Immature natural killer cell (primary cell): ENCODE results near the gene MOB3B. TPM values are rescaled to one million over a fixed set of nuclear protein-coding genes. Genes with fewer than 3 reads are reported as not detected.

Source experiments
- DNase-seq, 3 donors: peaks; one replicate each; pipeline ENCODE4 v3.0.0; 2022; ENCODE audit warnings: mixed read lengths in 1 of 3
- H3K27ac Mint-ChIP-seq, 6 donors: one replicate each; pipeline ENCODE4 v1.8.0; 2020; ENCODE audit warnings: mixed read lengths in 6 of 6, mild to moderate bottlenecking in 5 of 6, inconsistent platforms in 4 of 6, moderate library complexity in 3 of 6
- H3K27me3 Mint-ChIP-seq, 3 donors: one replicate each; pipeline ENCODE4 v1.8.0; 2020 to 2021; ENCODE audit warnings: low read depth in 3 of 3, mild to moderate bottlenecking in 3 of 3, mixed read lengths in 3 of 3, moderate library complexity in 3 of 3, inconsistent platforms in 1 of 3
- H3K36me3 Mint-ChIP-seq, 3 donors: one replicate each; pipeline ENCODE4 v1.8.0; 2020; ENCODE audit warnings: mixed read lengths in 3 of 3, inconsistent platforms in 2 of 3, mild to moderate bottlenecking in 2 of 3
- H3K4me1 Mint-ChIP-seq, 2 donors: one replicate each; pipeline ENCODE4 v1.8.0; 2020; ENCODE audit warnings: inconsistent platforms in 2 of 2, mild to moderate bottlenecking in 2 of 2, mixed read lengths in 2 of 2, moderate library complexity in 1 of 2
- H3K4me3 Mint-ChIP-seq, 5 donors: one replicate each; pipeline ENCODE4 v1.8.0; 2020; ENCODE audit warnings: mild to moderate bottlenecking in 5 of 5, mixed read lengths in 5 of 5, inconsistent platforms in 3 of 5, moderate library complexity in 3 of 5
- H3K9me3 Mint-ChIP-seq, 6 donors: one replicate each; pipeline ENCODE4 v1.8.0; 2020; ENCODE audit warnings: mild to moderate bottlenecking in 6 of 6, mixed read lengths in 6 of 6, inconsistent platforms in 4 of 6, moderate library complexity in 3 of 6
- polyA plus RNA-seq, 3 donors: library from polyadenylated mRNA; unstranded; fragments of 300-500 nt; fragmentation: Illumina TruSeq; gene quantifications; one replicate each; pipeline ENCODE4 v1.2.3, GENCODE V29; 2021

The MOB3B gene
- polyA plus RNA-seq, 3 donors from 2014 or later = 0.03 to 0.27 TPM; not detected in 1

- H3K9me3 Mint-ChIP-seq = peaks cover 0 to 3% (median 0%) of the 10 kb centered on the region in 6 donors
- no peak overlapping the region for H3K27ac Mint-ChIP-seq
- peaks cover 0 to 4% of the 10 kb centered on the region in 2 donors for H3K4me1 Mint-ChIP-seq
- DNase-seq = no peak
- H3K27me3 Mint-ChIP-seq = peaks cover 0 to 2% (median 0%) of the 10 kb centered on the region in 3 donors
- no peaks in the 10 kb centered on the region for H3K36me3 Mint-ChIP-seq
- no peak overlapping the region for H3K4me3 Mint-ChIP-seq
Observed at GRCh38 chr9:27433631-27434325, 95.8 kb downstream of the MOB3B start.

- no peak for DNase-seq
- no peaks in the 10 kb centered on the region for H3K36me3 Mint-ChIP-seq
- H3K4me3 Mint-ChIP-seq = no peak overlapping the region
- H3K4me1 Mint-ChIP-seq = peaks cover 0 to 4% of the 10 kb centered on the region in 2 donors
- H3K9me3 Mint-ChIP-seq = peaks cover 0 to 3% (median 0%) of the 10 kb centered on the region in 6 donors
- H3K27me3 Mint-ChIP-seq = peaks cover 0 to 2% (median 0%) of the 10 kb centered on the region in 3 donors
- H3K27ac Mint-ChIP-seq = no peak overlapping the region
Observed at GRCh38 chr9:27432308-27432707, 97.3 kb downstream of the MOB3B start.

- no peak overlapping the region for H3K27ac Mint-ChIP-seq
Observed at GRCh38 chr9:27431543-27432147, 98.0 kb downstream of the MOB3B start.

GRCh38 chr9:27430750-27431535 is 98.7 kb downstream of the MOB3B start:
- Mint-ChIP-seq H3K27me3 (no peaks in the 10 kb centered on the region), H3K4me1 (peaks cover 0 to 4% of the 10 kb centered on the region in 2 donors), H3K27ac (no peak overlapping the region), H3K36me3 (no peaks in the 10 kb centered on the region), H3K9me3 (peaks cover 0 to 3% (median 0%) of the 10 kb centered on the region in 6 donors), H3K4me3 (no peak overlapping the region)
- DNase-seq = no peak

More at GRCh38 chr9:27431543-27432147, 98.0 kb downstream of the MOB3B start:
- no peaks in the 10 kb centered on the region for H3K36me3 Mint-ChIP-seq
- no peak for DNase-seq
- H3K4me3 Mint-ChIP-seq = no peak overlapping the region
- peaks cover 0 to 4% of the 10 kb centered on the region in 2 donors for H3K4me1 Mint-ChIP-seq
- H3K9me3 Mint-ChIP-seq = peaks cover 0 to 3% (median 0%) of the 10 kb centered on the region in 6 donors
- H3K27me3 Mint-ChIP-seq = peaks cover 0 to under 1% (median 0%) of the 10 kb centered on the region in 3 donors

- Mint-ChIP-seq H3K4me1 (peaks cover 0 to 4% of the 10 kb centered on the region in 2 donors), H3K9me3 (peaks cover 0 to 3% (median 0%) of the 10 kb centered on the region in 6 donors), H3K27ac (no peak overlapping the region), H3K27me3 (no peaks in the 10 kb centered on the region), H3K4me3 (no peak overlapping the region), H3K36me3 (no peaks in the 10 kb centered on the region)
- DNase-seq = no peak
Observed at GRCh38 chr9:27429917-27430316, 99.7 kb downstream of the MOB3B start.

- no peak overlapping the region for H3K4me3 Mint-ChIP-seq
- H3K4me1 Mint-ChIP-seq = peaks cover 0 to 4% of the 10 kb centered on the region in 2 donors
- H3K9me3 Mint-ChIP-seq = peaks cover 0 to 3% (median 0%) of the 10 kb centered on the region in 6 donors
- H3K27me3 Mint-ChIP-seq = no peaks in the 10 kb centered on the region
- H3K27ac Mint-ChIP-seq = no peak overlapping the region
- no peaks in the 10 kb centered on the region for H3K36me3 Mint-ChIP-seq
- no peak for DNase-seq
Observed at GRCh38 chr9:27429436-27429835, 100.2 kb downstream of the MOB3B start.

GRCh38 chr9:27428551-27428950 is 101.1 kb downstream of the MOB3B start:
- no peaks in the 10 kb centered on the region for H3K27me3 Mint-ChIP-seq
- no peak overlapping the region for H3K4me3 Mint-ChIP-seq
- DNase-seq = no peak
- no peak overlapping the region for H3K27ac Mint-ChIP-seq
- peaks cover 0 to 3% (median 0%) of the 10 kb centered on the region in 6 donors for H3K9me3 Mint-ChIP-seq
- peaks cover 0 to 3% (median 0%) of the 10 kb centered on the region in 3 donors for H3K36me3 Mint-ChIP-seq
- H3K4me1 Mint-ChIP-seq = peaks cover 0 to 4% of the 10 kb centered on the region in 2 donors

- Mint-ChIP-seq H3K4me1 (peaks cover 0 to under 1% of the 10 kb centered on the region in 2 donors), H3K27ac (no peak overlapping the region), H3K36me3 (peaks cover 0 to 3% (median 0%) of the 10 kb centered on the region in 3 donors), H3K9me3 (peaks cover 0 to 3% (median 0%) of the 10 kb centered on the region in 6 donors), H3K4me3 (no peak overlapping the region), H3K27me3 (no peaks in the 10 kb centered on the region)
- DNase-seq = no peak
Observed at GRCh38 chr9:27427272-27427643, 102.4 kb downstream of the MOB3B start.

GRCh38 chr9:27426511-27427271 is 102.9 kb downstream of the MOB3B start:
- Mint-ChIP-seq H3K27me3 (no peaks in the 10 kb centered on the region), H3K36me3 (peaks cover 0 to 3% (median 0%) of the 10 kb centered on the region in 3 donors), H3K9me3 (peaks cover 0 to 3% (median 0%) of the 10 kb centered on the region in 6 donors), H3K4me1 (no peaks in the 10 kb centered on the region), H3K27ac (no peak overlapping the region), H3K4me3 (no peak overlapping the region)
- no peak for DNase-seq

- H3K4me1 Mint-ChIP-seq = no peaks in the 10 kb centered on the region
- H3K27me3 Mint-ChIP-seq = no peaks in the 10 kb centered on the region
- peaks cover 0 to 3% (median 0%) of the 10 kb centered on the region in 3 donors for H3K36me3 Mint-ChIP-seq
- no peak overlapping the region for H3K27ac Mint-ChIP-seq
- DNase-seq = no peak
- H3K9me3 Mint-ChIP-seq = peaks cover 0 to 3% (median 0%) of the 10 kb centered on the region in 6 donors
- H3K4me3 Mint-ChIP-seq = no peak overlapping the region
Observed at GRCh38 chr9:27425827-27426510, 103.6 kb downstream of the MOB3B start.

GRCh38 chr9:27423915-27424710 is 105.5 kb downstream of the MOB3B start:
- no peak overlapping the region for H3K27ac Mint-ChIP-seq
- peaks cover 0 to 5% (median 0%) of the 10 kb centered on the region in 6 donors for H3K9me3 Mint-ChIP-seq
- peaks cover 0 to 3% (median 0%) of the 10 kb centered on the region in 3 donors for H3K36me3 Mint-ChIP-seq
- no peaks in the 10 kb centered on the region for H3K27me3 Mint-ChIP-seq
- H3K4me3 Mint-ChIP-seq = no peak overlapping the region
- H3K4me1 Mint-ChIP-seq = no peaks in the 10 kb centered on the region
- no peak for DNase-seq

- Mint-ChIP-seq H3K36me3 (peaks cover 0 to 3% (median 0%) of the 10 kb centered on the region in 3 donors), H3K4me3 (no peak overlapping the region), H3K27ac (no peak overlapping the region), H3K4me1 (no peaks in the 10 kb centered on the region), H3K9me3 (peaks cover 0 to 7% (median 0%) of the 10 kb centered on the region in 6 donors), H3K27me3 (no peaks in the 10 kb centered on the region)
- no peak for DNase-seq
Observed at GRCh38 chr9:27422279-27422834, 107.3 kb downstream of the MOB3B start.
